22Rv1 (cell line): Measurements from ENCODE around the gene GDPD3.

Experiments used
- H3K27ac ChIP-seq: fragments of 450-650 bp; 2 replicates; pipeline ENCODE4 v1.5.1; 2017
- CTCF ChIP-seq: fragments of 450-650 bp; IDR thresholded peaks from 2 replicates; pipeline ENCODE4 v1.5.1; 2017; ENCODE audit warnings: mild to moderate bottlenecking
- ZFX ChIP-seq: fragments of 450-650 bp; IDR thresholded peaks from 2 replicates; pipeline ENCODE4 v1.6.1; 2017; ENCODE audit warnings: antibody characterized with exemption, borderline replicate concordance

The GDPD3 gene

GRCh38 chr16:30113031-30113710 is at the start of gene GDPD3:
Gene GDPD3, minus strand, starts transcription at chr16:30113537. Its CDS starts 59 bp downstream, at chr16:30113478.
- H3K27ac ChIP-seq, result peak within 1 kb of the TSS; percentile 23
- TF ChIP-seq CTCF (peak; percentile 35), ZFX (no peak)

- TF ChIP-seq CTCF (no peak), ZFX (no peak)
- H3K27ac ChIP-seq, result no peak overlapping the region
Observed at GRCh38 chr16:30157214-30157613, 43.9 kb upstream of the GDPD3 start.

GRCh38 chr16:30155188-30155587 is 41.9 kb upstream of the GDPD3 start:
- TF ChIP-seq ZFX (no peak), CTCF (no peak)
- no peak overlapping the region for H3K27ac ChIP-seq

- TF ChIP-seq CTCF, result no peak
- no peak for TF ChIP-seq ZFX
- no peak overlapping the region for H3K27ac ChIP-seq
Observed at GRCh38 chr16:30152517-30152916, 39.2 kb upstream of the GDPD3 start.

- no peak overlapping the region for H3K27ac ChIP-seq
- TF ChIP-seq CTCF, result no peak
- no peak for TF ChIP-seq ZFX
Observed at GRCh38 chr16:30151091-30151490, 37.8 kb upstream of the GDPD3 start.

- TF ChIP-seq CTCF, result no peak
- no peak for TF ChIP-seq ZFX
- H3K27ac ChIP-seq, result no peak overlapping the region
Observed at GRCh38 chr16:30149250-30149930, 36.1 kb upstream of the GDPD3 start.

- H3K27ac ChIP-seq, result no peak overlapping the region
- no peak for TF ChIP-seq CTCF
- TF ChIP-seq ZFX, result no peak
Observed at GRCh38 chr16:30147843-30148510, 34.6 kb upstream of the GDPD3 start.
